K562 (cell line): ENCODE data around the gene RPL18A. TPM values are rescaled to one million over a fixed set of nuclear protein-coding genes. Genes with fewer than 3 reads are reported as not detected.

ENCODE experiments used
- ARHGAP35 ChIP-seq: fragments of 450-650 bp; IDR thresholded peaks from 2 replicates; pipeline ENCODE4 v1.6.1; 2018; ENCODE audit not compliant: partially characterized antibody
- ARNT ChIP-seq, 2 experiments: fragments of 450-650 bp; IDR thresholded peaks; 2 replicates each; pipeline ENCODE4 v1.6.1; 2016; ENCODE audit warnings: mild to moderate bottlenecking in 1 of 2
- CCNT2 ChIP-seq: IDR thresholded peaks from 2 replicates; pipeline ENCODE4 v1.6.1; 2011; ENCODE audit warnings: borderline replicate concordance, low read depth, mild to moderate bottlenecking, moderate library complexity, mixed read lengths, low read length; ENCODE audit not compliant: insufficient read length; ENCODE audit errors: extremely low read depth
- FUS ChIP-seq: fragments of 200-400 bp; formaldehyde crosslinking; optimal IDR thresholded peaks from 2 replicates; pipeline ENCODE3; 2017; ENCODE audit warnings: low read depth, low read length
- GATA2 ChIP-seq: sonication (generic); formaldehyde crosslinking; IDR thresholded peaks from 2 replicates; pipeline ENCODE4 v1.4.0; 2020; ENCODE audit warnings: mild to moderate bottlenecking, missing genetic modification reagents
- MYNN ChIP-seq, 2 experiments: sonication (generic); formaldehyde crosslinking in 1 of 2; IDR thresholded peaks; 2 replicates each; pipeline versions ENCODE4 v1.5.0 to v1.6.1; 2016 to 2020; ENCODE audit warnings: antibody characterized with exemption in 1 of 2, missing genetic modification reagents in 1 of 2
- NR2C2 ChIP-seq, 2 experiments: fragments of 200-800 bp in 1 of 2; sonication (Bioruptor generic) in 1 of 2; sonication (generic) in 1 of 2; formaldehyde crosslinking in 1 of 2; IDR thresholded peaks; 2 replicates each; pipeline versions ENCODE4 v1.6.1 to v1.8.0; 2016 to 2022; ENCODE audit warnings: mild to moderate bottlenecking in 1 of 2, missing compliant biosample characterization in 1 of 2, missing genetic modification characterization in 1 of 2, missing genetic modification reagents in 1 of 2
- POLR2B ChIP-seq: fragments of 450-650 bp; IDR thresholded peaks from 2 replicates; pipeline ENCODE4 v1.6.1; 2018; ENCODE audit warnings: low read depth; ENCODE audit not compliant: partially characterized antibody
- POLR3G ChIP-seq: IDR thresholded peaks from 2 replicates; pipeline ENCODE4 v1.6.1; 2011; ENCODE audit not compliant: insufficient read length, insufficient replicate concordance; ENCODE audit errors: extremely low read depth
- ZSCAN32 ChIP-seq: fragments of 450-650 bp; formaldehyde crosslinking; IDR thresholded peaks from 2 replicates; pipeline ENCODE4 v1.4.0; 2020; ENCODE audit warnings: mild to moderate bottlenecking, moderate library complexity
- polyA plus RNA-seq, 8 experiments: library from polyadenylated mRNA; depleted of rRNA in 4 of 8; stranded (reverse) in 5 of 8; unstranded in 3 of 8; fragments of >200 nt; fragmentation: Nextera tagmentation in 2 of 8; fragmentation: Illumina TruSeq in 1 of 8; extraction: Ambion mirVana in 2 of 8; extraction: Trizol in 1 of 8; gene quantifications; 2 replicates each; pipeline versions ENCODE4 v1.2.1 to v1.2.3, GENCODE V29; 2011 to 2014; ENCODE audit warnings: inconsistent platforms in 1 of 8, missing spikeins in 1 of 8
- total RNA-seq, 7 experiments: library from RNA; depleted of rRNA in 6 of 7; stranded (reverse); fragments of >200 nt in 6 of 7; fragmentation: Illumina TruSeq in 2 of 7; extraction: Trizol in 2 of 7; gene quantifications; 2 replicates each; pipeline versions ENCODE4 v1.2.1 to v1.2.3, GENCODE V29; 2011 to 2021; ENCODE audit warnings: low replicate concordance in 1 of 7
- TF ChIP-seq, protein P1 (sequence below): fragments of 450-650 bp; IDR thresholded peaks from 2 replicates; pipeline ENCODE4 v1.6.1; 2016; ENCODE audit warnings: low read depth
- TF ChIP-seq, protein P2 (sequence below): sonication (generic); formaldehyde crosslinking; IDR thresholded peaks from 2 replicates; pipeline ENCODE4 v1.9.0; 2022; ENCODE audit warnings: mild to moderate bottlenecking, missing genetic modification reagents
- TF ChIP-seq, protein P3 (sequence below): sonication (generic); formaldehyde crosslinking; IDR thresholded peaks from 2 replicates; pipeline ENCODE4 v1.8.0; 2023; ENCODE audit warnings: mild to moderate bottlenecking, missing genetic modification reagents

Gene RPL18A
- total and polyA plus RNA-seq, 9 of the 15 experiments (the other 6 are each of a cell fraction or from before 2014, with no cell fraction given): 626 to 2,882 (median 1,895) TPM

DNA sequence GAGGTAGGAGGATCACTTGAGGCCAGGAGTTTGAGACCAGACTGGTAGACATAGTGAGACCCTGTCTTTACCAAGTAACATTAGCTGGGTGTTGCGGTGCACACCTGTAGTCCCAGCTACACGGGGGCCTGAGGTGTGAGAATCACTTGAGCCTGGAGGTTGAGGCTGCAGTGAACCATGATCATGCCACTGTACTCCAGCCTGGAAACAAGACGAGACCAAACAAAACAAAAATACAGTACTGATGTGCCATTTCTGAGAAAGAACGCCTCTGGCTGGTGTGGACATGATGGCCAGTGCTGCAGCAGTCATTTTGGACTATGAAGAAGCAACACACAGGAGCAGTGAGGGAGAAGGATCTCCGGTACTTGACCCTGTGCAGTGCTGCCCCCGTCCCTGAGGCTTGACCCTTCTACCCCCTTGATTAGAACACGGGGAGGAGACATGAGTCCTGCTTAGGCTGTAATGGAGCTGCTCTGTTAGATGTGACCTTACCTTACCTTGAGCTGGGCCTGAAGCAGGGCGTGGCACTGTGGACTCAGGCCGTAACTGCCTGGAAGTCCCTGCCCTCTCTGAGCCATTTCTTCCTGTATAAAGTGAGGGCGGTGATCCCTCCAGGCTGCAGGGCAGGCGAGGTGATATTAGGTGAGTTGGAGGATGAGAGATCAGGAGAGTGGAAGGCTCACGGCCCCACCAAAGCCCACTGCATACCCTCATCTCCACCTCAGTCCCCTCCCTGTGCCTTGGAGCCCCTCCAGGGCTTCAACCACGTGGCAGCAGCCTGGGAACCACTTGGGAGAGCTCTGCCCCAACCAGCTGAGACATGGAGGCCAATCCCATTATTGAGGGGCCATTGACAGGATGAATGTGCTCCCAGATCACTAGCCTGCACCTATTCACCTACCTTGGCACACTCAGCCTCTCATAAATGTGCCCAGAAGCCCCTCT lies 5.9 kb downstream of the RPL18A start (continued):
- TF ChIP-seq, protein P1, sequence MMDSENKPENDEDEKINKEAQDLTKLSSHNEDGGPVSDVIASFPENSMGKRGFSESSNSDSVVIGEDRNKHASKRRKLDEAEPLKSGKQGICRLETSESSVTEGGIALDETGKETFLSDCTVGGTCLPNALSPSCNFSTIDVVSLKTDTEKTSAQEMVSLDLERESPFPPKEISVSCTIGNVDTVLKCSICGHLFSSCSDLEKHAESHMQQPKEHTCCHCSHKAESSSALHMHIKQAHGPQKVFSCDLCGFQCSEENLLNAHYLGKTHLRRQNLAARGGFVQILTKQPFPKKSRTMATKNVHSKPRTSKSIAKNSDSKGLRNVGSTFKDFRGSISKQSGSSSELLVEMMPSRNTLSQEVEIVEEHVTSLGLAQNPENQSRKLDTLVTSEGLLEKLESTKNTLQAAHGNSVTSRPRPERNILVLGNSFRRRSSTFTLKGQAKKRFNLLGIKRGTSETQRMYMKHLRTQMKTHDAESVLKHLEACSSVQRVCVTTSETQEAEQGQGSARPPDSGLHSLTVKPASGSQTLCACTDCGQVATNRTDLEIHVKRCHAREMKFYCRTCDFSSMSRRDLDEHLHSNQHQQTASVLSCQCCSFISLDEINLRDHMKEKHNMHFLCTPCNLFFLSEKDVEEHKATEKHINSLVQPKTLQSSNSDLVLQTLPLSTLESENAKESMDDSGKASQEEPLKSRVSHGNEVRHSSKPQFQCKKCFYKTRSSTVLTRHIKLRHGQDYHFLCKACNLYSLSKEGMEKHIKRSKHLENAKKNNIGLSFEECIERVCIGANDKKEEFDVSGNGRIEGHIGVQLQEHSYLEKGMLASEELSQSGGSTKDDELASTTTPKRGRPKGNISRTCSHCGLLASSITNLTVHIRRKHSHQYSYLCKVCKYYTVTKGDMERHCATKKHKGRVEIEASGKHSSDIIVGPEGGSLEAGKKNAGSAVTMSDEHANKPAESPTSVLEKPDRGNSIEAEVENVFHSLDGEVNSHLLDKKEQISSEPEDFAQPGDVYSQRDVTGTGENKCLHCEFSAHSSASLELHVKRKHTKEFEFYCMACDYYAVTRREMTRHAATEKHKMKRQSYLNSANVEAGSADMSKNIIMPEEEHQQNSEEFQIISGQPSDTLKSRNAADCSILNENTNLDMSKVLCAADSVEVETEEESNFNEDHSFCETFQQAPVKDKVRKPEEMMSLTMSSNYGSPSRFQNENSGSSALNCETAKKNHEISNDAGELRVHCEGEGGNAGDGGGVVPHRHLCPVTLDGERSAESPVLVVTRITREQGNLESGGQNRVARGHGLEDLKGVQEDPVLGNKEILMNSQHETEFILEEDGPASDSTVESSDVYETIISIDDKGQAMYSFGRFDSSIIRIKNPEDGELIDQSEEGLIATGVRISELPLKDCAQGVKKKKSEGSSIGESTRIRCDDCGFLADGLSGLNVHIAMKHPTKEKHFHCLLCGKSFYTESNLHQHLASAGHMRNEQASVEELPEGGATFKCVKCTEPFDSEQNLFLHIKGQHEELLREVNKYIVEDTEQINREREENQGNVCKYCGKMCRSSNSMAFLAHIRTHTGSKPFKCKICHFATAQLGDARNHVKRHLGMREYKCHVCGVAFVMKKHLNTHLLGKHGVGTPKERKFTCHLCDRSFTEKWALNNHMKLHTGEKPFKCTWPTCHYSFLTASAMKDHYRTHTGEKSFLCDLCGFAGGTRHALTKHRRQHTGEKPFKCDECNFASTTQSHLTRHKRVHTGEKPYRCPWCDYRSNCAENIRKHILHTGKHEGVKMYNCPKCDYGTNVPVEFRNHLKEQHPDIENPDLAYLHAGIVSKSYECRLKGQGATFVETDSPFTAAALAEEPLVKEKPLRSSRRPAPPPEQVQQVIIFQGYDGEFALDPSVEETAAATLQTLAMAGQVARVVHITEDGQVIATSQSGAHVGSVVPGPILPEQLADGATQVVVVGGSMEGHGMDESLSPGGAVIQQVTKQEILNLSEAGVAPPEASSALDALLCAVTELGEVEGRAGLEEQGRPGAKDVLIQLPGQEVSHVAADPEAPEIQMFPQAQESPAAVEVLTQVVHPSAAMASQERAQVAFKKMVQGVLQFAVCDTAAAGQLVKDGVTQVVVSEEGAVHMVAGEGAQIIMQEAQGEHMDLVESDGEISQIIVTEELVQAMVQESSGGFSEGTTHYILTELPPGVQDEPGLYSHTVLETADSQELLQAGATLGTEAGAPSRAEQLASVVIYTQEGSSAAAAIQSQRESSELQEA: no peak
- TF ChIP-seq NR2C2 (CRISPR knock-in tag; IDR thresholded peaks at IDR 0.05) (peak; percentile 54; the same call in 1 of the 2 replicates), NR2C2 (tag; IDR thresholded peaks at IDR 0.05) (peak; percentile 18; the same call in 1 of the 2 replicates), POLR2B (peak; percentile 28), MYNN (IDR thresholded peaks at IDR 0.05) (peak; percentile 41), MYNN (CRISPR knock-in tag; IDR thresholded peaks at IDR 0.05) (no peak), GATA2 (CRISPR knock-in tag) (no peak), POLR3G (no peak), CCNT2 (no peak), ZSCAN32 (CRISPR knock-in tag) (no peak), ARHGAP35 (no peak), FUS (no peak), ARNT (IDR thresholded peaks at IDR 0.05) (no peak)
- TF ChIP-seq, protein P2, sequence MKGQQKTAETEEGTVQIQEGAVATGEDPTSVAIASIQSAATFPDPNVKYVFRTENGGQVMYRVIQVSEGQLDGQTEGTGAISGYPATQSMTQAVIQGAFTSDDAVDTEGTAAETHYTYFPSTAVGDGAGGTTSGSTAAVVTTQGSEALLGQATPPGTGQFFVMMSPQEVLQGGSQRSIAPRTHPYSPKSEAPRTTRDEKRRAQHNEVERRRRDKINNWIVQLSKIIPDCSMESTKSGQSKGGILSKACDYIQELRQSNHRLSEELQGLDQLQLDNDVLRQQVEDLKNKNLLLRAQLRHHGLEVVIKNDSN (CRISPR knock-in tag): peak; percentile 65
- TF ChIP-seq, protein P3, sequence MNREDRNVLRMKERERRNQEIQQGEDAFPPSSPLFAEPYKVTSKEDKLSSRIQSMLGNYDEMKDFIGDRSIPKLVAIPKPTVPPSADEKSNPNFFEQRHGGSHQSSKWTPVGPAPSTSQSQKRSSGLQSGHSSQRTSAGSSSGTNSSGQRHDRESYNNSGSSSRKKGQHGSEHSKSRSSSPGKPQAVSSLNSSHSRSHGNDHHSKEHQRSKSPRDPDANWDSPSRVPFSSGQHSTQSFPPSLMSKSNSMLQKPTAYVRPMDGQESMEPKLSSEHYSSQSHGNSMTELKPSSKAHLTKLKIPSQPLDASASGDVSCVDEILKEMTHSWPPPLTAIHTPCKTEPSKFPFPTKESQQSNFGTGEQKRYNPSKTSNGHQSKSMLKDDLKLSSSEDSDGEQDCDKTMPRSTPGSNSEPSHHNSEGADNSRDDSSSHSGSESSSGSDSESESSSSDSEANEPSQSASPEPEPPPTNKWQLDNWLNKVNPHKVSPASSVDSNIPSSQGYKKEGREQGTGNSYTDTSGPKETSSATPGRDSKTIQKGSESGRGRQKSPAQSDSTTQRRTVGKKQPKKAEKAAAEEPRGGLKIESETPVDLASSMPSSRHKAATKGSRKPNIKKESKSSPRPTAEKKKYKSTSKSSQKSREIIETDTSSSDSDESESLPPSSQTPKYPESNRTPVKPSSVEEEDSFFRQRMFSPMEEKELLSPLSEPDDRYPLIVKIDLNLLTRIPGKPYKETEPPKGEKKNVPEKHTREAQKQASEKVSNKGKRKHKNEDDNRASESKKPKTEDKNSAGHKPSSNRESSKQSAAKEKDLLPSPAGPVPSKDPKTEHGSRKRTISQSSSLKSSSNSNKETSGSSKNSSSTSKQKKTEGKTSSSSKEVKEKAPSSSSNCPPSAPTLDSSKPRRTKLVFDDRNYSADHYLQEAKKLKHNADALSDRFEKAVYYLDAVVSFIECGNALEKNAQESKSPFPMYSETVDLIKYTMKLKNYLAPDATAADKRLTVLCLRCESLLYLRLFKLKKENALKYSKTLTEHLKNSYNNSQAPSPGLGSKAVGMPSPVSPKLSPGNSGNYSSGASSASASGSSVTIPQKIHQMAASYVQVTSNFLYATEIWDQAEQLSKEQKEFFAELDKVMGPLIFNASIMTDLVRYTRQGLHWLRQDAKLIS (CRISPR knock-in tag): no peak
